ENCODE data around the gene LIMS1. TPM values are rescaled to one million over a fixed set of nuclear protein-coding genes. Genes with fewer than 3 reads are reported as not detected.
A peak's percentile ranks its signal among the peaks of the same experiment; 100 is the strongest.

LIMS1 gene
- total and polyA plus RNA-seq, 2 of the 13 experiments (the other 11 are each of a cell fraction or from before 2014, with no cell fraction given): 38.3 to 49.6 TPM

DNA sequence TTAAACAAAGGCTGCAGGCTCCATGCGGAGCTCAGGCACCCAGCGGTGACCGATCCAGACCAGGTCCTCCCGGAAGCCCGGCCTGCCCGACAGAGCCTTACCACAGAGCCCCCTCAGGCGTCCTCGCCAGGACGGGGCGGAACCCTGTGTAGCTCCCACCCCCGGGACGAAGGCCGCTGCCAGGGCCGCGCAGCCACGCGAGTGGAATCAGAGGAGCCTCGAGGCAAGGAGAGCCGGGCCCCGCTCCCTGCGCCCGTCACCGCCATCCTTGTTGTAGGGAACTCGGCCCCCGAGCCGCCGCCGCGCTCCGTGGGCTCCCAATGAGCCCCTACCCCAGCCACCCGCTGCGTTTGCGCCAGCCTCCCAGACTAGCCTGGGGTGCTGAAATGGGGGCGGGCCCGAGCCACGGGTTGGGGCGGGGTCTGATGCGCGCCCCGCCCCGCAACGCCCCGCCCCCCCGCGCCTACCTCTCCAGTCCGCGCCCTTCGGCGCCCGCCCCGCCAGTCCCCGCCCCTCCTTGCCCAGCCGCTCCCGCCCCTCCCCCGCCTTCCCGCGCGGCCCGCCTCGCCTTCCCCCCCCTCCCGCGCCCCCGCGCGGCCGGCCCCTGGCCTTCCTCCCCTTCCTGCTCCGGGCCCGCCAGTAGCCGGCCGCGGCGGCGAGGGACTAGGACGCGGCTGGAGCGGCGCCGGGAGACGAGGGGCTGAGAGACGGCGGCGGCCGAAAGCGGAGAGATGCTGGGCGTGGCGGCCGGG, at the start of gene LIMS1 (continued):
- TF ChIP-seq ZNF878 (CRISPR knock-in tag; IDR thresholded peaks at IDR 0.05): peak; percentile 71; the same call in 1 of the 2 replicates
- TF ChIP-seq ZNF614 (CRISPR knock-in tag; IDR thresholded peaks at IDR 0.05; ENCODE audit: borderline replicate concordance): peak; percentile 94; the same call in 1 of the 2 replicates
- TF ChIP-seq, protein P1, sequence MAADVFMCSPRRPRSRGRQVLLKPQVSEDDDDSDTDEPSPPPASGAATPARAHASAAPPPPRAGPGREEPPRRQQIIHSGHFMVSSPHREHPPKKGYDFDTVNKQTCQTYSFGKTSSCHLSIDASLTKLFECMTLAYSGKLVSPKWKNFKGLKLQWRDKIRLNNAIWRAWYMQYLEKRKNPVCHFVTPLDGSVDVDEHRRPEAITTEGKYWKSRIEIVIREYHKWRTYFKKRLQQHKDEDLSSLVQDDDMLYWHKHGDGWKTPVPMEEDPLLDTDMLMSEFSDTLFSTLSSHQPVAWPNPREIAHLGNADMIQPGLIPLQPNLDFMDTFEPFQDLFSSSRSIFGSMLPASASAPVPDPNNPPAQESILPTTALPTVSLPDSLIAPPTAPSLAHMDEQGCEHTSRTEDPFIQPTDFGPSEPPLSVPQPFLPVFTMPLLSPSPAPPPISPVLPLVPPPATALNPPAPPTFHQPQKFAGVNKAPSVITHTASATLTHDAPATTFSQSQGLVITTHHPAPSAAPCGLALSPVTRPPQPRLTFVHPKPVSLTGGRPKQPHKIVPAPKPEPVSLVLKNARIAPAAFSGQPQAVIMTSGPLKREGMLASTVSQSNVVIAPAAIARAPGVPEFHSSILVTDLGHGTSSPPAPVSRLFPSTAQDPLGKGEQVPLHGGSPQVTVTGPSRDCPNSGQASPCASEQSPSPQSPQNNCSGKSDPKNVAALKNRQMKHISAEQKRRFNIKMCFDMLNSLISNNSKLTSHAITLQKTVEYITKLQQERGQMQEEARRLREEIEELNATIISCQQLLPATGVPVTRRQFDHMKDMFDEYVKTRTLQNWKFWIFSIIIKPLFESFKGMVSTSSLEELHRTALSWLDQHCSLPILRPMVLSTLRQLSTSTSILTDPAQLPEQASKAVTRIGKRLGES (CRISPR knock-in tag; IDR thresholded peaks at IDR 0.05; ENCODE audit: borderline replicate concordance): no peak
- TF ChIP-seq, protein P2, sequence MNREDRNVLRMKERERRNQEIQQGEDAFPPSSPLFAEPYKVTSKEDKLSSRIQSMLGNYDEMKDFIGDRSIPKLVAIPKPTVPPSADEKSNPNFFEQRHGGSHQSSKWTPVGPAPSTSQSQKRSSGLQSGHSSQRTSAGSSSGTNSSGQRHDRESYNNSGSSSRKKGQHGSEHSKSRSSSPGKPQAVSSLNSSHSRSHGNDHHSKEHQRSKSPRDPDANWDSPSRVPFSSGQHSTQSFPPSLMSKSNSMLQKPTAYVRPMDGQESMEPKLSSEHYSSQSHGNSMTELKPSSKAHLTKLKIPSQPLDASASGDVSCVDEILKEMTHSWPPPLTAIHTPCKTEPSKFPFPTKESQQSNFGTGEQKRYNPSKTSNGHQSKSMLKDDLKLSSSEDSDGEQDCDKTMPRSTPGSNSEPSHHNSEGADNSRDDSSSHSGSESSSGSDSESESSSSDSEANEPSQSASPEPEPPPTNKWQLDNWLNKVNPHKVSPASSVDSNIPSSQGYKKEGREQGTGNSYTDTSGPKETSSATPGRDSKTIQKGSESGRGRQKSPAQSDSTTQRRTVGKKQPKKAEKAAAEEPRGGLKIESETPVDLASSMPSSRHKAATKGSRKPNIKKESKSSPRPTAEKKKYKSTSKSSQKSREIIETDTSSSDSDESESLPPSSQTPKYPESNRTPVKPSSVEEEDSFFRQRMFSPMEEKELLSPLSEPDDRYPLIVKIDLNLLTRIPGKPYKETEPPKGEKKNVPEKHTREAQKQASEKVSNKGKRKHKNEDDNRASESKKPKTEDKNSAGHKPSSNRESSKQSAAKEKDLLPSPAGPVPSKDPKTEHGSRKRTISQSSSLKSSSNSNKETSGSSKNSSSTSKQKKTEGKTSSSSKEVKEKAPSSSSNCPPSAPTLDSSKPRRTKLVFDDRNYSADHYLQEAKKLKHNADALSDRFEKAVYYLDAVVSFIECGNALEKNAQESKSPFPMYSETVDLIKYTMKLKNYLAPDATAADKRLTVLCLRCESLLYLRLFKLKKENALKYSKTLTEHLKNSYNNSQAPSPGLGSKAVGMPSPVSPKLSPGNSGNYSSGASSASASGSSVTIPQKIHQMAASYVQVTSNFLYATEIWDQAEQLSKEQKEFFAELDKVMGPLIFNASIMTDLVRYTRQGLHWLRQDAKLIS (CRISPR knock-in tag; IDR thresholded peaks at IDR 0.05): peak; percentile 74; the same call in 1 of the 2 replicates
- no peak for TF ChIP-seq NONO (IDR thresholded peaks at IDR 0.05)
- peak; percentile 94 for TF ChIP-seq NONO (CRISPR knock-in tag; conservative IDR thresholded peaks at IDR 0.05)
- peak; percentile 46; the same call in 1 of the 2 replicates for TF ChIP-seq ZNF468 (CRISPR knock-in tag; IDR thresholded peaks at IDR 0.05)
- peak; percentile 63 for TF ChIP-seq ZNF782 (CRISPR knock-in tag; IDR thresholded peaks at IDR 0.05; ENCODE audit: borderline replicate concordance)
- peak; percentile 83 for TF ChIP-seq MXD4 (CRISPR knock-in tag; IDR thresholded peaks at IDR 0.05)
- TF ChIP-seq ZNF75D (CRISPR knock-in tag; IDR thresholded peaks at IDR 0.05; ENCODE audit: borderline replicate concordance): no peak
- TF ChIP-seq NRL (CRISPR knock-in tag; IDR thresholded peaks at IDR 0.05; ENCODE audit: borderline replicate concordance): peak; percentile 84
- TF ChIP-seq RBM39 (IDR thresholded peaks at IDR 0.05; ENCODE audit: low read depth, low read length, poor library complexity, severe bottlenecking): peak; percentile 70
- peak; percentile 99 for TF ChIP-seq ZFP82 (CRISPR knock-in tag; IDR thresholded peaks at IDR 0.05; ENCODE audit: borderline replicate concordance)
- peak; percentile 78 for TF ChIP-seq RXRA (CRISPR knock-in tag; IDR thresholded peaks at IDR 0.05)
- TF ChIP-seq ZNF605 (CRISPR knock-in tag; IDR thresholded peaks at IDR 0.05): peak; percentile 93; the same call in 1 of the 2 replicates
- TF ChIP-seq NR2F6 (IDR thresholded peaks at IDR 0.05): no peak
- TF ChIP-seq NR2F6 (CRISPR knock-in tag; IDR thresholded peaks at IDR 0.05): 0 out of 2 replicates have a peak, but pooled peaks have one; percentile 28
- TF ChIP-seq, protein P3, sequence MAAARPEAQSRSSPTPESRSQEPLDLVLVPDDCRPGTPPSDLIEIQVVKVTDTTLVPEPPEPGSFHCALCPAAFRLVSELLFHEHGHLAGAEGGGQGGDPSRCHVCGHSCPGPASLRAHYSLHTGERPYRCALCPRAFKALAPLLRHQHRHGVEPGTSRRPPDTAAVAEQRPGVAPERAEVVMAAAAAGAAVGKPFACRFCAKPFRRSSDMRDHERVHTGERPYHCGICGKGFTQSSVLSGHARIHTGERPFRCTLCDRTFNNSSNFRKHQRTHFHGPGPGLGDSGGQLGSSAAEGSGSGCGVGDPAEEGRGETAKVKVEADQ (CRISPR knock-in tag; IDR thresholded peaks at IDR 0.05; ENCODE audit: borderline replicate concordance): no peak; the same call in 1 of the 2 replicates
- TF ChIP-seq RXRB (CRISPR knock-in tag; IDR thresholded peaks at IDR 0.05; ENCODE audit: borderline replicate concordance): peak; percentile 61
- peak; percentile 84; the same call in 1 of the 2 replicates for TF ChIP-seq ELF1 (CRISPR knock-in tag; IDR thresholded peaks at IDR 0.05)
- no peak for TF ChIP-seq ZNF253 (CRISPR knock-in tag; IDR thresholded peaks at IDR 0.05; ENCODE audit: borderline replicate concordance)
- peak; percentile 88 for TF ChIP-seq ZSCAN31 (CRISPR knock-in tag; IDR thresholded peaks at IDR 0.05; ENCODE audit: low read depth)
- TF ChIP-seq FOXJ3 (CRISPR knock-in tag; IDR thresholded peaks at IDR 0.05; ENCODE audit: borderline replicate concordance): no peak
